Calu3 (cell line): ENCODE results near the gene INHBA. TPM values are rescaled to one million over a fixed set of nuclear protein-coding genes. Genes with fewer than 3 reads are reported as not detected.

ENCODE experiments used
- BruUV-seq: library from RNA; stranded (reverse); fragments of 400-500 nt; replicated peaks from 2 replicates; lab custom pipeline; 2021; lab: Mats Ljungman, UMichigan
- CTCF ChIA-PET: fragments of 300-600 bp; sonication (Branson Sonifier 250); formaldehyde crosslinking; loops from one replicate; lab custom pipeline; 2022; ENCODE audit warnings: antibody characterized with exemption; lab: Charles Lee
- DNase-seq: peaks from one replicate; pipeline ENCODE4 v3.0.0; 2022
- H3K27ac Mint-ChIP-seq: one replicate; pipeline ENCODE4 v1.8.0; 2022; ENCODE audit warnings: mixed read lengths; ENCODE audit not compliant: unreplicated experiment
- H3K27me3 Mint-ChIP-seq: one replicate; pipeline ENCODE4 v1.8.0; 2022; ENCODE audit warnings: mixed read lengths; ENCODE audit not compliant: unreplicated experiment
- H3K36me3 Mint-ChIP-seq: one replicate; pipeline ENCODE4 v1.8.0; 2022; ENCODE audit warnings: mild to moderate bottlenecking, moderate library complexity, mixed read lengths; ENCODE audit not compliant: insufficient read depth, unreplicated experiment
- H3K4me1 Mint-ChIP-seq: one replicate; pipeline ENCODE4 v1.8.0; 2022; ENCODE audit warnings: mild to moderate bottlenecking, low read depth, mixed read lengths; ENCODE audit not compliant: unreplicated experiment
- H3K4me3 Mint-ChIP-seq: one replicate; pipeline ENCODE4 v1.8.0; 2022; ENCODE audit warnings: mild to moderate bottlenecking, low read depth, moderate library complexity, mixed read lengths; ENCODE audit not compliant: unreplicated experiment
- H3K9me3 Mint-ChIP-seq: one replicate; pipeline ENCODE4 v1.8.0; 2022; ENCODE audit warnings: low read depth, mixed read lengths; ENCODE audit not compliant: unreplicated experiment
- intact Hi-C: fragments of 100-400 bp; cut with micrococcal nuclease; formaldehyde crosslinking; loops from one replicate; pipeline ENCODE4 v1.10.0; 2022; ENCODE audit not compliant: unreplicated experiment
- total RNA-seq: library from RNA; stranded (reverse); gene quantifications from 2 replicates; pipeline ENCODE4 v1.2.3, GENCODE V29; 2022
- TF ChIP-seq, protein P1 (sequence below): fragments of 200-600 bp; IDR thresholded peaks from one replicate; pipeline ENCODE4 v1.8.0; 2022; ENCODE audit warnings: antibody characterized with exemption; ENCODE audit not compliant: unreplicated experiment

Gene INHBA
- total RNA-seq, 1 experiment from 2014 or later: 68.9 TPM

DNA sequence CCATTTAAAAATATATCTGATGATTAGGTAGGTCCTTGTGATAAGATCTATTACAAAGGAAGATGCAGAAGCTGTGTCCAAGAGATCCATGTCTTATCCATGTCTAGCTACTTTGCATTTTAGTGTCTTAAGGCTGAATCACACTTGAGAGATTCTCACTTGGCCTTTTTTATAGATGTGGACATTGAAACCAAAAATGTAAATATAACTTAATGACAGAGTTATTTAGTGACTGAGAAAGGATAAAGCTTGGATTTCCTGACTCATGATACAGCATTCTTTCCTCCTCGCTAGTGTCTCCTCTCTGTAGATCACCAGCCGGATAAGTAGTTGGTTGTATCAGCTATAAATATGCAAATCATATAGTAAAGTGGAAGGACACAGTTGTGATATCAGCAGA lies 23.3 kb downstream of the INHBA start:
- DNase-seq: no peak
- CTCF ChIA-PET: no interaction called here
- TF ChIP-seq, protein P1, sequence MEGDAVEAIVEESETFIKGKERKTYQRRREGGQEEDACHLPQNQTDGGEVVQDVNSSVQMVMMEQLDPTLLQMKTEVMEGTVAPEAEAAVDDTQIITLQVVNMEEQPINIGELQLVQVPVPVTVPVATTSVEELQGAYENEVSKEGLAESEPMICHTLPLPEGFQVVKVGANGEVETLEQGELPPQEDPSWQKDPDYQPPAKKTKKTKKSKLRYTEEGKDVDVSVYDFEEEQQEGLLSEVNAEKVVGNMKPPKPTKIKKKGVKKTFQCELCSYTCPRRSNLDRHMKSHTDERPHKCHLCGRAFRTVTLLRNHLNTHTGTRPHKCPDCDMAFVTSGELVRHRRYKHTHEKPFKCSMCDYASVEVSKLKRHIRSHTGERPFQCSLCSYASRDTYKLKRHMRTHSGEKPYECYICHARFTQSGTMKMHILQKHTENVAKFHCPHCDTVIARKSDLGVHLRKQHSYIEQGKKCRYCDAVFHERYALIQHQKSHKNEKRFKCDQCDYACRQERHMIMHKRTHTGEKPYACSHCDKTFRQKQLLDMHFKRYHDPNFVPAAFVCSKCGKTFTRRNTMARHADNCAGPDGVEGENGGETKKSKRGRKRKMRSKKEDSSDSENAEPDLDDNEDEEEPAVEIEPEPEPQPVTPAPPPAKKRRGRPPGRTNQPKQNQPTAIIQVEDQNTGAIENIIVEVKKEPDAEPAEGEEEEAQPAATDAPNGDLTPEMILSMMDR: no peak
- peaks cover 11% of the 10 kb centered on the region for H3K36me3 Mint-ChIP-seq
- no peaks in the 10 kb centered on the region for H3K4me1 Mint-ChIP-seq
- BruUV-seq: no TSS peak
- no peak overlapping the region for H3K4me3 Mint-ChIP-seq
- intact Hi-C loops: no loop called here
- H3K9me3 Mint-ChIP-seq: no peaks in the 10 kb centered on the region
- no peak overlapping the region for H3K27ac Mint-ChIP-seq
- no peaks in the 10 kb centered on the region for H3K27me3 Mint-ChIP-seq

DNA sequence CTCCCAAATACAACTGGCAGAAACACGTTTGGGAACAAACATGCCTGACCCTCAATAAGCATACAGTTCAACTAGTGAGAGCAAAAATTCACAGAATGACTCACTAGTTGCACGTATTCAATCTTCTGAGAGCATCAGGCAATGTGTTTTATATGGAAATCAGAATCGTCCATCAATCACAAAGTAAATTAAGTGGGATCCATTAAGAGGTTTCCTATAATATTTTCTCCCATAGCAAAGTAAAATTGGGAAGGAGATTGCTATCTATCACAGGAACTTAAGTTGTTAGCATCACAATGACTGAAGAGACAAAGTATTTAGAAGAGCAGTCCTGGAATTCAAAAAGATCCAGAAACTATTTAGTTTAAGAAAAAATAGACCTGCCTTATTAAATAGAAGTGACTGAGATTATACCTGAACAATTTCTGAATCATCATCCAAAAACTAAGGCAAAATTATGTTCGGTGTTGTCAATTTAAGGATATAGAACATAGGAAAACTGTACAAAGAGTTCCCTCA lies 28.3 kb downstream of the INHBA start:
- CTCF ChIA-PET: no interaction called here
- TF ChIP-seq, protein P1: no peak
- DNase-seq: no peak
- Mint-ChIP-seq H3K4me3 (no peak overlapping the region), H3K27me3 (no peaks in the 10 kb centered on the region), H3K36me3 (no peaks in the 10 kb centered on the region), H3K4me1 (no peaks in the 10 kb centered on the region), H3K27ac (no peak overlapping the region), H3K9me3 (peaks cover 6% of the 10 kb centered on the region)
- intact Hi-C loops: no loop called here
- BruUV-seq: no TSS peak

DNA sequence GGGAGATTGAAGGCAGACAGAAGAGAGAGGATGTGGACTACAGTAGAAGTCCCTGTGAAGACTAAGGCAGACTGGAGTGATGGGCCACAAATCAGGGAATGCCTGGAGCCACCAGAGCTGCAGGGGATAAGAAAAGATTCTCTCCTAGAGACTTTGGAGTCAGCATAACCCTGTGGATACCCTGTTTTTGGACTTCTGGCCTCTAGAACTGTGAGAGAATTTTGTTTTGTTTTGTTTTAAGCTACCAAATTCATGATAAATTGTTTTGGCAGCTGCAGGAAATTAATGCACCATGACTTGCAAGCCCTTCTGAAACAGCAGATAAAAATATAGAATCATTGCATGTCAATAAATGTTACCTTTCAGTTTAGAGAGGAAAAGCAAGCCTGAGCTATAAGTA lies 41.3 kb downstream of the INHBA start:
- TF ChIP-seq, protein P1: no peak
- Mint-ChIP-seq H3K4me1 (no peaks in the 10 kb centered on the region), H3K27me3 (no peaks in the 10 kb centered on the region), H3K36me3 (no peaks in the 10 kb centered on the region), H3K4me3 (no peak overlapping the region), H3K9me3 (peaks cover 3% of the 10 kb centered on the region), H3K27ac (no peak overlapping the region)
- intact Hi-C loops: no loop called here
- CTCF ChIA-PET: no interaction called here
- no peak for DNase-seq
- no TSS peak for BruUV-seq

DNA sequence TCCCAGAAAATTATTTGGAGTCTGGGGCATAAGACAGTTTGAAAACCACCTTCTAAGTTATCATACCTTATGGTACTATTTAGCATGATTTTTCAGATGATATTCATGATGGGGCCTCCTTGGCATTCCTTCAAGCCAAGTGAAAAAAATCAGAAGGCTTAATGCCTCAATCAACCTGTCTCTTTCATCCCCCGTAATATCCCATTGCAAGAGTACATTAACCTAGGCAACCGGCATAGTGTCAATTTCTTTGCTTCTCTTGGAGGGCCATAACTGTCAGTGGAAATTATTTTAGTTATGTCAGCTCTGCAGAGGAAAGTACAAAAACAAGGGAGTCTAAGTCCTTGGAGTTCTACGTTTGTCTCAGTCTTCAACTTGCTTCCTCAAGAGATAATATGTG lies 43.4 kb downstream of the INHBA start:
- no TSS peak for BruUV-seq
- TF ChIP-seq, protein P1: no peak
- no peak overlapping the region for H3K27ac Mint-ChIP-seq
- no peaks in the 10 kb centered on the region for H3K27me3 Mint-ChIP-seq
- no peak overlapping the region for H3K4me3 Mint-ChIP-seq
- CTCF ChIA-PET: no interaction called here
- DNase-seq: no peak
- no peaks in the 10 kb centered on the region for H3K36me3 Mint-ChIP-seq
- peaks cover 3% of the 10 kb centered on the region for H3K9me3 Mint-ChIP-seq
- intact Hi-C loops: no loop called here
- no peaks in the 10 kb centered on the region for H3K4me1 Mint-ChIP-seq
